Measurements from ENCODE around the gene PRF1.
A peak's percentile ranks its signal among the peaks of the same experiment; 100 is the strongest.
"Not testable (repeated sequence)": the region's sequence is repeated elsewhere in the genome, so short reads cannot be mapped to it uniquely, and the experiment has no call there.

PRF1 gene
- total RNA-seq = 23.5 to 152 (median 147) reads per million in 3 donors

- peak within 1 kb of the TSS; percentile 58 for H3K4me3 ChIP-seq (ENCODE audit: insufficient read depth, low read depth, low read length, poor library complexity, severe bottlenecking)
- peak within 1 kb of the TSS; percentile 41 for H3K27ac ChIP-seq (ENCODE audit: insufficient read depth, low read length, poor library complexity, severe bottlenecking)
- DNase-seq = peak; percentile 46 to 62 (median 54)
- peaks cover 11% of the 10 kb centered on the region for H3K36me3 ChIP-seq (ENCODE audit: control insufficient read depth, insufficient read depth, low read length)
- no peaks in the 10 kb centered on the region for H3K9me3 ChIP-seq (ENCODE audit: control insufficient read depth, low read length)
- no peaks in the 10 kb centered on the region for H3K27me3 ChIP-seq (replicated peaks; ENCODE audit: control insufficient read depth, insufficient read depth, low read length, poor library complexity, severe bottlenecking)
- H3K4me1 ChIP-seq (ENCODE audit: control insufficient read depth, insufficient read depth, low read length, poor library complexity, severe bottlenecking) = peaks cover 28% of the 10 kb centered on the region
Measured at GRCh38 chr10:70602665-70603448, at the start of gene PRF1. PRF1 (minus strand) TSS chr10:70602741; CDS start chr10:70600902, 1,839 bp downstream.

- DNase-seq = no peak
- peaks cover 9% of the 10 kb centered on the region for H3K9me3 ChIP-seq (ENCODE audit: control insufficient read depth, low read length)
- no peak overlapping the region for H3K27ac ChIP-seq (ENCODE audit: insufficient read depth, low read length, poor library complexity, severe bottlenecking)
- no peaks in the 10 kb centered on the region for H3K27me3 ChIP-seq (replicated peaks; ENCODE audit: control insufficient read depth, insufficient read depth, low read length, poor library complexity, severe bottlenecking)
- no peaks in the 10 kb centered on the region for H3K36me3 ChIP-seq (ENCODE audit: control insufficient read depth, insufficient read depth, low read length)
- H3K4me1 ChIP-seq (ENCODE audit: control insufficient read depth, insufficient read depth, low read length, poor library complexity, severe bottlenecking) = no peaks in the 10 kb centered on the region
- no peak overlapping the region for H3K4me3 ChIP-seq (ENCODE audit: insufficient read depth, low read depth, low read length, poor library complexity, severe bottlenecking)
Measured at GRCh38 chr10:70651661-70652060, 49.1 kb upstream of the PRF1 start.

- Histone ChIP-seq H3K4me3 (ENCODE audit: insufficient read depth, low read depth, low read length, poor library complexity, severe bottlenecking) (no peak overlapping the region), H3K4me1 (ENCODE audit: control insufficient read depth, insufficient read depth, low read length, poor library complexity, severe bottlenecking) (no peaks in the 10 kb centered on the region), H3K9me3 (ENCODE audit: control insufficient read depth, low read length) (peaks cover 9% of the 10 kb centered on the region), H3K27me3 (replicated peaks; ENCODE audit: control insufficient read depth, insufficient read depth, low read length, poor library complexity, severe bottlenecking) (no peaks in the 10 kb centered on the region), H3K27ac (ENCODE audit: insufficient read depth, low read length, poor library complexity, severe bottlenecking) (no peak overlapping the region), H3K36me3 (ENCODE audit: control insufficient read depth, insufficient read depth, low read length) (no peaks in the 10 kb centered on the region)
- DNase-seq = no peak
Measured at GRCh38 chr10:70650718-70651117, 48.2 kb upstream of the PRF1 start.

GRCh38 chr10:70650104-70650503, 47.6 kb upstream of the PRF1 start:
- Histone ChIP-seq H3K4me3 (ENCODE audit: insufficient read depth, low read depth, low read length, poor library complexity, severe bottlenecking) (no peak overlapping the region), H3K36me3 (ENCODE audit: control insufficient read depth, insufficient read depth, low read length) (no peaks in the 10 kb centered on the region), H3K4me1 (ENCODE audit: control insufficient read depth, insufficient read depth, low read length, poor library complexity, severe bottlenecking) (no peaks in the 10 kb centered on the region), H3K27me3 (replicated peaks; ENCODE audit: control insufficient read depth, insufficient read depth, low read length, poor library complexity, severe bottlenecking) (no peaks in the 10 kb centered on the region), H3K27ac (ENCODE audit: insufficient read depth, low read length, poor library complexity, severe bottlenecking) (no peak overlapping the region), H3K9me3 (ENCODE audit: control insufficient read depth, low read length) (peaks cover 9% of the 10 kb centered on the region)
- no peak for DNase-seq

GRCh38 chr10:70649526-70649925, 47.0 kb upstream of the PRF1 start:
- Histone ChIP-seq H3K36me3 (ENCODE audit: control insufficient read depth, insufficient read depth, low read length) (no peaks in the 10 kb centered on the region), H3K4me3 (ENCODE audit: insufficient read depth, low read depth, low read length, poor library complexity, severe bottlenecking) (no peak overlapping the region), H3K4me1 (ENCODE audit: control insufficient read depth, insufficient read depth, low read length, poor library complexity, severe bottlenecking) (no peaks in the 10 kb centered on the region), H3K9me3 (ENCODE audit: control insufficient read depth, low read length) (peaks cover 9% of the 10 kb centered on the region), H3K27me3 (replicated peaks; ENCODE audit: control insufficient read depth, insufficient read depth, low read length, poor library complexity, severe bottlenecking) (no peaks in the 10 kb centered on the region), H3K27ac (ENCODE audit: insufficient read depth, low read length, poor library complexity, severe bottlenecking) (no peak overlapping the region)
- no peak for DNase-seq

- no peaks in the 10 kb centered on the region for H3K27me3 ChIP-seq (replicated peaks; ENCODE audit: control insufficient read depth, insufficient read depth, low read length, poor library complexity, severe bottlenecking)
- DNase-seq = no peak
- H3K9me3 ChIP-seq (ENCODE audit: control insufficient read depth, low read length) = peaks cover 9% of the 10 kb centered on the region
- no peak overlapping the region for H3K4me3 ChIP-seq (ENCODE audit: insufficient read depth, low read depth, low read length, poor library complexity, severe bottlenecking)
- no peaks in the 10 kb centered on the region for H3K4me1 ChIP-seq (ENCODE audit: control insufficient read depth, insufficient read depth, low read length, poor library complexity, severe bottlenecking)
- H3K36me3 ChIP-seq (ENCODE audit: control insufficient read depth, insufficient read depth, low read length) = no peaks in the 10 kb centered on the region
- H3K27ac ChIP-seq (ENCODE audit: insufficient read depth, low read length, poor library complexity, severe bottlenecking) = no peak overlapping the region
Measured at GRCh38 chr10:70648427-70648826, 45.9 kb upstream of the PRF1 start.

- DNase-seq = no peak
- no peak overlapping the region for H3K27ac ChIP-seq (ENCODE audit: insufficient read depth, low read length, poor library complexity, severe bottlenecking)
- no peaks in the 10 kb centered on the region for H3K4me1 ChIP-seq (ENCODE audit: control insufficient read depth, insufficient read depth, low read length, poor library complexity, severe bottlenecking)
- H3K27me3 ChIP-seq (replicated peaks; ENCODE audit: control insufficient read depth, insufficient read depth, low read length, poor library complexity, severe bottlenecking) = no peaks in the 10 kb centered on the region
- H3K36me3 ChIP-seq (ENCODE audit: control insufficient read depth, insufficient read depth, low read length) = no peaks in the 10 kb centered on the region
- H3K9me3 ChIP-seq (ENCODE audit: control insufficient read depth, low read length) = peaks cover 9% of the 10 kb centered on the region
- no peak overlapping the region for H3K4me3 ChIP-seq (ENCODE audit: insufficient read depth, low read depth, low read length, poor library complexity, severe bottlenecking)
Measured at GRCh38 chr10:70647086-70647485, 44.5 kb upstream of the PRF1 start.

- DNase-seq; H3K27ac ChIP-seq (ENCODE audit: insufficient read depth, low read length, poor library complexity, severe bottlenecking); H3K36me3 ChIP-seq (ENCODE audit: control insufficient read depth, insufficient read depth, low read length); H3K27me3 ChIP-seq (replicated peaks; ENCODE audit: control insufficient read depth, insufficient read depth, low read length, poor library complexity, severe bottlenecking); H3K4me1 ChIP-seq (ENCODE audit: control insufficient read depth, insufficient read depth, low read length, poor library complexity, severe bottlenecking); H3K9me3 ChIP-seq (ENCODE audit: control insufficient read depth, low read length); H3K4me3 ChIP-seq (ENCODE audit: insufficient read depth, low read depth, low read length, poor library complexity, severe bottlenecking): not testable (repeated sequence)
Measured at GRCh38 chr10:70644959-70645358, 42.4 kb upstream of the PRF1 start.

- not testable (repeated sequence) for H3K27ac ChIP-seq (ENCODE audit: insufficient read depth, low read length, poor library complexity, severe bottlenecking); DNase-seq; H3K36me3 ChIP-seq (ENCODE audit: control insufficient read depth, insufficient read depth, low read length); H3K9me3 ChIP-seq (ENCODE audit: control insufficient read depth, low read length); H3K4me1 ChIP-seq (ENCODE audit: control insufficient read depth, insufficient read depth, low read length, poor library complexity, severe bottlenecking); H3K4me3 ChIP-seq (ENCODE audit: insufficient read depth, low read depth, low read length, poor library complexity, severe bottlenecking); H3K27me3 ChIP-seq (replicated peaks; ENCODE audit: control insufficient read depth, insufficient read depth, low read length, poor library complexity, severe bottlenecking)
Measured at GRCh38 chr10:70643272-70643671, 40.7 kb upstream of the PRF1 start.

GRCh38 chr10:70639640-70640383, 37.3 kb upstream of the PRF1 start:
- not testable (repeated sequence) for H3K27ac ChIP-seq (ENCODE audit: insufficient read depth, low read length, poor library complexity, severe bottlenecking); H3K9me3 ChIP-seq (ENCODE audit: control insufficient read depth, low read length); H3K4me3 ChIP-seq (ENCODE audit: insufficient read depth, low read depth, low read length, poor library complexity, severe bottlenecking); H3K36me3 ChIP-seq (ENCODE audit: control insufficient read depth, insufficient read depth, low read length); H3K4me1 ChIP-seq (ENCODE audit: control insufficient read depth, insufficient read depth, low read length, poor library complexity, severe bottlenecking); DNase-seq; H3K27me3 ChIP-seq (replicated peaks; ENCODE audit: control insufficient read depth, insufficient read depth, low read length, poor library complexity, severe bottlenecking)

Measured in effector memory CD4-positive, alpha-beta T cell (primary cell).